Measurements from ENCODE around the gene AIFM3. TPM values are rescaled to one million over a fixed set of nuclear protein-coding genes. Genes with fewer than 3 reads are reported as not detected.

AIFM3 gene
- total and polyA plus RNA-seq, 2 of the 13 experiments (the other 11 are each of a cell fraction or from before 2014, with no cell fraction given) = 9.0 to 15.3 TPM

DNA sequence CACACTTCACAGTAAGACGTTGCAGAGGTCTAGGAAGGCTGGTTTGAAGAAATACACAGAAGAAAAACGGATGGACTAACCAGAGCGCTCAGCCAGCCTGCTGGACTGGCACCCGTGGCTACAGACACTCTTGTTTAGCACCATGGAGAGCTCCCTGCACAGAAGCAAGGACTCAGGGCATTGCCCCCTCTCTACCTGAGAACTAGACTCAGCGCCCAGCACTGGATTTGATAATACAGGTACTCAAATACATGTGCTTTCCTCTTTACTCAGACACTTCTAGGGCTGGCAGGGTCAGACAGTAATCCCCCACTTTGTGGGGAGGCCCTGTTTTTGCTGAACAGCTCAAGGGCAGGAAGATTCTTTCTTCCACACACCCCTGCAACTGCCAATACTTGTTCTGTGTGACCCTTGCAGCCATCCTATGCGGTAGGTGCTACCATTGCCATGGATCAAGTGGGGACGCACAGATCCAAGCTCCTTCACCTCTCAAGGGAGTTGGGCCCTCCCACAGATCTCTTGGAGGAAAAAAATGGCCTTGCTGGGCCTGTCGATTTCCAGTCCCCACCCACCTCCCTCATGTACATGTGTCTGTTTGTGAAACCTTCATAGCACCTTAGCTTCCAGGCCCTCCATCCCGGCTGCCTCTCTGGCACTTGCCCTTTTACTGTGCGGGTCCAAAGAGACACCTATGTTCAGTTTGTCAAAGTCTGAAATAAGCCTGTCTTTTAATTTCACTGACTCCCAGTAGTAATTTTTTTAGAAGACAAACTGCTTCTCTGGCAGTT lies 42.8 kb downstream of the AIFM3 start (continued):
- peak; percentile 78; the same call in 1 of the 2 replicates for TF ChIP-seq IRF2 (CRISPR knock-in tag; IDR thresholded peaks at IDR 0.05)
- peak; percentile 97 for TF ChIP-seq KLF6 (CRISPR knock-in tag; IDR thresholded peaks at IDR 0.05)
- TF ChIP-seq GFI1 (CRISPR knock-in tag; IDR thresholded peaks at IDR 0.05; ENCODE audit: borderline replicate concordance) = no peak
- TF ChIP-seq PITX1 (CRISPR knock-in tag; IDR thresholded peaks at IDR 0.05) = peak; percentile 38; the same call in 1 of the 2 replicates
- TF ChIP-seq SKI (IDR thresholded peaks at IDR 0.05; ENCODE audit: partially characterized antibody) = no peak
- no peak for TF ChIP-seq GATA4 (IDR thresholded peaks at IDR 0.05; ENCODE audit: borderline replicate concordance, low read depth)
- TF ChIP-seq TSC22D2 (CRISPR knock-in tag; IDR thresholded peaks at IDR 0.05; ENCODE audit: borderline replicate concordance) = peak; percentile 96
- TF ChIP-seq, protein P1, sequence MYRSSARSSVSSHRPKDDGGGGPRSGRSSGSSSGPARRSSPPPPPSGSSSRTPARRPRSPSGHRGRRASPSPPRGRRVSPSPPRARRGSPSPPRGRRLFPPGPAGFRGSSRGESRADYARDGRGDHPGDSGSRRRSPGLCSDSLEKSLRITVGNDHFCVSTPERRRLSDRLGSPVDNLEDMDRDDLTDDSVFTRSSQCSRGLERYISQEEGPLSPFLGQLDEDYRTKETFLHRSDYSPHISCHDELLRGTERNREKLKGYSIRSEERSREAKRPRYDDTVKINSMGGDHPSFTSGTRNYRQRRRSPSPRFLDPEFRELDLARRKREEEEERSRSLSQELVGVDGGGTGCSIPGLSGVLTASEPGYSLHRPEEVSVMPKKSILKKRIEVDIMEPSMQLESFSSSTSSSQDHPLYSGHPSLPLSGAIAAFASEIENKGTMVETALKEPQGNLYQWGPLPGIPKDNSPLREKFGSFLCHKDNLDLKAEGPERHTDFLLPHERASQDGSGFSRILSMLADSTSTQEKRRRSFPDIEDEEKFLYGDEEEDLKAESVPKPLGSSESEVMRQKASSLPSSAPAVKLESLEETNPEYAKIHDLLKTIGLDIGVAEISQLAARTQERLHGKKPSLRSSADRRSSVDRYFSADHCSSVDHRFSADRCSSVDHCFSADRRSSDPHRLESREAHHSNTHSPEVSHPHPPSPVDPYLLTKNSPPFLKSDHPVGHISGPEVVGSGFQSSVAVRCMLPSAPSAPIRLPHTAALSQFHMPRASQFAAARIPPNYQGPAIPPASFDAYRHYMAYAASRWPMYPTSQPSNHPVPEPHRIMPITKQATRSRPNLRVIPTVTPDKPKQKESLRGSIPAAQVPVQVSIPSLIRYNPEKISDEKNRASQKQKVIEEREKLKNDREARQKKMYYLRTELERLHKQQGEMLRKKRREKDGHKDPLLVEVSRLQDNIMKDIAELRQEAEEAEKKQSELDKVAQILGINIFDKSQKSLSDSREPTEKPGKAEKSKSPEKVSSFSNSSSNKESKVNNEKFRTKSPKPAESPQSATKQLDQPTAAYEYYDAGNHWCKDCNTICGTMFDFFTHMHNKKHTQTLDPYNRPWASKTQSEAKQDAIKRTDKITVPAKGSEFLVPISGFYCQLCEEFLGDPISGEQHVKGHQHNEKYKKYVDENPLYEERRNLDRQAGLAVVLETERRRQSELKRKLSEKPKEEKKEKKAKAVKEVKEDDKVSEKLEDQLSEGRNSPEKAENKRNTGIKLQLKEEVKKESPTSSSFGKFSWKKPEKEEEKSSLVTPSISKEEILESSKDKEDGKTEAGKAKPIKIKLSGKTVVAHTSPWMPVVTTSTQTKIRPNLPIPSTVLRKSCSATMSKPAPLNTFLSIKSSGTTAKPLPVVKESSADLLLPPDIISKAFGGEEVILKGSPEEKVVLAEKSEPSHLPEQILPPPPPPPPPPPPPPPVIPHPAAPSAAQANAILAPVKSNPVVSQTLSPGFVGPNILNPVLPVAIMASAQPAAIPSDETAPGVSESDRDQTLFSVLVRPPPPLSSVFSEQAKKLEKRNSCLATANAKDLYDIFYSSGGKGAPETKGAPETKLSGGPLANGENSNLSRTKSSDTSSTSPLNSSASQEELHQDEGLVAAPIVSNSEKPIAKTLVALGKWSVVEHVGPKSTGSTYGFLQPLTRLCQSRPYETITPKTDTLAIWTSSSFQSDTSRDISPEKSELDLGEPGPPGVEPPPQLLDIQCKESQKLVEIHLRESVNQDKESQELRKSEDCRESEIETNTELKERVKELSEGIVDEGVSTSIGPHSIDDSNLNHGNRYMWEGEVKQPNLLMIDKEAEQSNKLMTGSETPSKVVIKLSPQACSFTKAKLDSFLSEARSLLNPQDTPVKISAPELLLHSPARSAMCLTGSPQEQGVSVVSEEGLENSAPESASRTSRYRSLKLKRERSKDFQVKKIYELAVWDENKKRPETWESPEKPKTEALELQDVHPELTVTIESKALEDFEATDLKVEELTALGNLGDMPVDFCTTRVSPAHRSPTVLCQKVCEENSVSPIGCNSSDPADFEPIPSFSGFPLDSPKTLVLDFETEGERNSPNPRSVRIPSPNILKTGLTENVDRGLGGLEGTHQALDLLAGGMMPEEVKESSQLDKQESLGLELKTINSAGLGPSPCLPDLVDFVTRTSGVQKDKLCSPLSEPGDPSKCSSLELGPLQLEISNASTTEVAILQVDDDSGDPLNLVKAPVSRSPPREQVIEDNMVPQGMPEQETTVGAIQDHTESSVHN (CRISPR knock-in tag; IDR thresholded peaks at IDR 0.05) = no peak
- no peak for TF ChIP-seq TCF12 (IDR thresholded peaks at IDR 0.05)
- TF ChIP-seq TCF12 (CRISPR knock-in tag; IDR thresholded peaks at IDR 0.05) = no peak
- no peak for TF ChIP-seq MZF1 (CRISPR knock-in tag; IDR thresholded peaks at IDR 0.05; ENCODE audit: borderline replicate concordance)
- TF ChIP-seq, protein P2, sequence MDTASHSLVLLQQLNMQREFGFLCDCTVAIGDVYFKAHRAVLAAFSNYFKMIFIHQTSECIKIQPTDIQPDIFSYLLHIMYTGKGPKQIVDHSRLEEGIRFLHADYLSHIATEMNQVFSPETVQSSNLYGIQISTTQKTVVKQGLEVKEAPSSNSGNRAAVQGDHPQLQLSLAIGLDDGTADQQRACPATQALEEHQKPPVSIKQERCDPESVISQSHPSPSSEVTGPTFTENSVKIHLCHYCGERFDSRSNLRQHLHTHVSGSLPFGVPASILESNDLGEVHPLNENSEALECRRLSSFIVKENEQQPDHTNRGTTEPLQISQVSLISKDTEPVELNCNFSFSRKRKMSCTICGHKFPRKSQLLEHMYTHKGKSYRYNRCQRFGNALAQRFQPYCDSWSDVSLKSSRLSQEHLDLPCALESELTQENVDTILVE (CRISPR knock-in tag; IDR thresholded peaks at IDR 0.05) = peak; percentile 90
- TF ChIP-seq KDM5B (CRISPR knock-in tag; IDR thresholded peaks at IDR 0.05; ENCODE audit: borderline replicate concordance) = no peak
- no peak for TF ChIP-seq SNAI1 (CRISPR knock-in tag; IDR thresholded peaks at IDR 0.05; ENCODE audit: borderline replicate concordance)
- TF ChIP-seq, protein P3, sequence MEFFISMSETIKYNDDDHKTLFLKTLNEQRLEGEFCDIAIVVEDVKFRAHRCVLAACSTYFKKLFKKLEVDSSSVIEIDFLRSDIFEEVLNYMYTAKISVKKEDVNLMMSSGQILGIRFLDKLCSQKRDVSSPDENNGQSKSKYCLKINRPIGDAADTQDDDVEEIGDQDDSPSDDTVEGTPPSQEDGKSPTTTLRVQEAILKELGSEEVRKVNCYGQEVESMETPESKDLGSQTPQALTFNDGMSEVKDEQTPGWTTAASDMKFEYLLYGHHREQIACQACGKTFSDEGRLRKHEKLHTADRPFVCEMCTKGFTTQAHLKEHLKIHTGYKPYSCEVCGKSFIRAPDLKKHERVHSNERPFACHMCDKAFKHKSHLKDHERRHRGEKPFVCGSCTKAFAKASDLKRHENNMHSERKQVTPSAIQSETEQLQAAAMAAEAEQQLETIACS (CRISPR knock-in tag; IDR thresholded peaks at IDR 0.05) = no peak
- no peak for TF ChIP-seq ZNF564 (CRISPR knock-in tag; IDR thresholded peaks at IDR 0.05)
- TF ChIP-seq ZNF451 (CRISPR knock-in tag; IDR thresholded peaks at IDR 0.05) = 0 out of 2 replicates have a peak, but pooled peaks have one; percentile 33
- no peak for TF ChIP-seq SUZ12 (IDR thresholded peaks at IDR 0.05; ENCODE audit: low read depth, low read length)
- TF ChIP-seq FOSL2 (CRISPR knock-in tag; IDR thresholded peaks at IDR 0.05) = peak; percentile 46; the same call in 1 of the 2 replicates
